AG09319 (cell line): Measurements from ENCODE around the gene TBCE.
A peak's percentile ranks its signal among the peaks of the same experiment; 100 is the strongest.
"Not testable (repeated sequence)": the region's sequence is repeated elsewhere in the genome, so short reads cannot be mapped to it uniquely, and the experiment has no call there.

Experiments used
- DNase-seq: peaks from one replicate; pipeline ENCODE4 v3.0.0-alpha.2; 2010; ENCODE audit warnings: low read depth; ENCODE audit errors: extremely low read depth
- CTCF ChIP-seq: IDR thresholded peaks from 2 replicates; pipeline ENCODE4 v1.5.1; 2011; ENCODE audit warnings: low read depth, mild to moderate bottlenecking, inconsistent platforms, low read length, moderate library complexity

The TBCE gene

GRCh38 chr1:235375919-235376605 is 8.8 kb downstream of the TBCE start:
- no peak for TF ChIP-seq CTCF
- DNase-seq, result no peak

GRCh38 chr1:235378134-235378735 is 11.0 kb downstream of the TBCE start:
- DNase-seq, result not testable (repeated sequence)

- DNase-seq, result not testable (repeated sequence)
These were observed 14.9 kb downstream of the TBCE start for GRCh38 chr1:235381955-235382739.

DNA sequence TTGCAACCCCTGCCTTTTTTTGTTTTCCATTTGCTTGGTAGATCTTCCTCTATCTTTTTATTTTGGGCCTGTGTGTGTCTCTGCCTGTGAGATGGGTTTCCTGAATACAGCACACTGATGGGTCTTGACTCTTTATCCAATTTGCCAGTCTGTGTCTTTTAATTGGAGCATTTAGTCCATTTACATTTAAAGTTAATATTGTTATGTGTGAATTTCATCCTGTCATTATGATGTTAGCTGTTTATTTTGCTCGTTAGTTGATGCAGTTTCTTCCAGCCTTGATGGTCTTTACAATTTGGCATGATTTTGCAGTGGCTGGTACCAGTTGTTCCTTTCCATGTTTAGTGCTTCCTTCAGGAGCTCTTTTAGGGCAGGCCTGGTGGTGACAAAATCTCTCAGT is 18.4 kb downstream of the TBCE start:
- DNase-seq, result not testable (repeated sequence)

DNA sequence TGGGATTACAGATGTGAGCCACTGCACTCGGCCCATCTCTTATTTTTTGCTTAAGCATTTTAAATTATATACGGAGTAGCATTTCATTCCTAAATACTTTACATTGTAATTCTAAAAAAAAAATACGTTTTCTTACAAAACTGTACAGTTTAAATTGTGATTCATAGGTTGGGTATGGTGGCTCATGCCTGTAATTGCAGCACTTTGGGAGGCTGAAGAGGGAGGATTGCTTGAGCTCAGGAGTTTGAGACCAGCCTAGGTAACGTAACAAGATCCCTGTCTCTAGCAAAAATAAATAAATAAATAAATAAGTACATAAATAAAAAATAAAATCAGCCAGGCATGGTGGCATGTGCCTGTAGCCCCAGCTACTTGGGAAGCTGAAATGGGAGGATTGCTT is 24.6 kb downstream of the TBCE start:
- DNase-seq, result no peak
- TF ChIP-seq CTCF, result no peak

DNA sequence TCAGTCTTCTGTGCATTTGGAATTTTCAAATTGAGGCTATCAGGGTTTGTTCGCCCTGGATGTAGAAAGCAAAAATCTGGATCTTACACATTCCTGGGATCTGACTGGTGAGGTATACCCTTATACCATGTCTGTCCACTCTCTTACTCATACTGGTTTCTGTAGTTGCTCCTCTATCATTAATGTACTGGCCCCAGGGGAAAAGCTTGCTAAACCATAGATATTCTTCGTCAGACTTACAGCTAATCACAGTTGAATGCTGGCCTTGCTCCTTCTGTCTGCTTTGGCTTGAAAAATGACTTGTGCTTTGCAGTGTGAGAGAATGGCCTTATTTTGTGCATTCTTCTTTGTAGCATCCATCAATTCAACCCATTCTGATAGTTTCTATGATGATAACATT is 30.5 kb downstream of the TBCE start:
- peak; percentile 69 for DNase-seq
- TF ChIP-seq CTCF, result no peak

DNA sequence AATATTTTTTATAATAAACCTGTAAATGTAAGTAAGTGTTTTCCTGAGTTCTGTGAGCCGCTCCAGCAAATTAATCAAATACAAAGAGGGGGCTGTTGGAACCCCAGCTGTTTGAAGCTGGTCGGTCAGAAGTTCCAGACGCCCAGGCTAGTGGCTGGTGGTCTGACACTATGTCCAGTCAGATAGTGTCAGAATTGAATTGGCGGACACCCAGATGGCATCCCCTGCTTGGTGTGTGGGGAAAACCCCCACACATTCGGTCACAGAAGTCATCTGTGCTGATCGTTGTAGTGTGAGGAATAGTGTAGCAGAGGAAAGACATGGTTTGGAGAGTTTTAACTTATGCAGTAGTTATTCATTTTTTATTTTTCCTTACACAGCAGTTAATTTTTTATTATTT is 32.4 kb downstream of the TBCE start:
- no peak for TF ChIP-seq CTCF
- no peak for DNase-seq

- DNase-seq, result no peak
- TF ChIP-seq CTCF, result no peak
These were observed 34.0 kb downstream of the TBCE start for GRCh38 chr1:235401251-235401650.
